HG03039 (cell line): ENCODE data around the gene NCOA3.
A peak's percentile ranks its signal among the peaks of the same experiment; 100 is the strongest.
"Not testable (repeated sequence)": the region's sequence is repeated elsewhere in the genome, so short reads cannot be mapped to it uniquely, and the experiment has no call there.

Experiments used
- ATAC-seq: cut with Tn5 transposase; IDR thresholded peaks from one replicate; pipeline ENCODE4 v1.9.1; 2021; ENCODE audit warnings: mild to moderate bottlenecking, moderate library complexity; ENCODE audit not compliant: unreplicated experiment

Gene NCOA3

DNA sequence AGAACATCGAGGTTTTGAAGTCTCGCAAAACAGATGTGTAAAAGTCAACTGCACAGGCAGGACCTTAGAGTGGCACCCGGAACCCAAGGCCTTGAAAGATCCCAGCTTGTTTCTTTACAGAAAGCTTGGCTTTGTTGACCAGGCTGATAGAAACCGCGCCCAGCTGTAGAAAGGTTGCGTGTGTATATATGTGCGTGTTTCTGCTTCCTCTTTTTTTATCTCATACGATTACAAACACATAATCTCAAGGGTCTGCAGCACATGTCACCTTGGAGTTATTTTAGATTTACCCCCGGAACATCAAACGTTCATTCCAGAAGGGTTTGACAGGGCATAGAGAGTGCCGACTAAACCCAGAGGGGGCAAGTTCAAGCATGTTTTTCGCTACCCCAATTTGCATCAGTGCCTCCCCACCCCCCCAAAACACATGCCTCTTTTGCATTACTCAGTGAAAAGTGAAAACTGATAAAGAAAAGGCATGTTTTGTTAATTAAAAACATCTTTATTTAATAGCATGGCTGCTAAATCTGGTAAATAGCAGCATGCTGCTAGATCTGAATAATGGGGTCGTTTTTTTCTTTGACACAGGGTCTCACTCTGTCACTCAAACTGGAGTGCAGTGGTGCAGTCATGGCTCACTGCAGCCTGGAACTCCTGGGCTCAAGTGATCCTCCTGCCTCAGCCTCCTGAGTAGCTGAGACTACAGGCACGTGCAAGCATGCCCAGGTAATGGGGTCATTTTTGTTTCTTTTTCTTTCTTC is 33.2 kb upstream of the NCOA3 start:
- peak; percentile 59 for ATAC-seq

GRCh38 chr20:47475419-47476044 is 26.2 kb upstream of the NCOA3 start:
- no peak for ATAC-seq

DNA sequence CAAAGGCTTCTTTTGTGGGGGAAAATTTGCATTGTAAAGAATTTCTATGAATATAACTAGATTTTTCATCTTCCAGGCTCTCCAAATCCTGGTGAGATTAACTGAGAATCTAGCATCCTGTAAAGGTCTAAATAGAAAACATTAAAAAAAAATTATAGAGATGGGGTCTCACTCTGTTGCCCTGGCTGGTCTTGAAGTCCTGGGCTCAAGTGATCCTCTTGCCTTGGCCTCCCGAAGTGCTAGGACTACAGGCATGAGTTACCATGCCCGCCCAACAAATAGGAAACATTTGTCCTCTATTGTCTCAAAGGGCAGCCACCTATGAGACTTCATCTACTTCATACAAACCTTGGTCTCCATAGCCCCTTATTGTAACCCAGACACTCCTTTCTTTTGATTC is 25.2 kb upstream of the NCOA3 start:
- ATAC-seq = no peak

DNA sequence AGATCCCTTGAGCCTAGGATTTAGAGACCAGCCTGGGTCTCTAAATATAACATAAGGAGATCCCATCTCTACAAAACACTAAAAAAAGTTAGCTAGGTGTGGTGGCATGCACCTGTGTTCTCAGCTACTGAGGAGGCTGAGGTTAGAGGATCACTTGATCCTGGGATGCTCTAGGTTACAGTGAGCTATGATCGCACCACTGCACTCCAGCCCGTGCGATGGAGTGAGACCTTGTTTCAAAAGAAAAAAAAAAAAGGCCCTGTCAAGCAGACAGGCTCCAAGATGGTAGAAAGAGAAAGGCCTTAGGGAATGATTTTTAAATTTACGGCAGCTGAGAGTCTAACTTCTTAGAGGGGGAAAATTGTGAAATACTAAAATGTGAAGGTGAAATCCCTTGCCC is 22.6 kb upstream of the NCOA3 start:
- ATAC-seq = no peak

- no peak for ATAC-seq
These were observed 22.2 kb upstream of the NCOA3 start for GRCh38 chr20:47479506-47479905.

DNA sequence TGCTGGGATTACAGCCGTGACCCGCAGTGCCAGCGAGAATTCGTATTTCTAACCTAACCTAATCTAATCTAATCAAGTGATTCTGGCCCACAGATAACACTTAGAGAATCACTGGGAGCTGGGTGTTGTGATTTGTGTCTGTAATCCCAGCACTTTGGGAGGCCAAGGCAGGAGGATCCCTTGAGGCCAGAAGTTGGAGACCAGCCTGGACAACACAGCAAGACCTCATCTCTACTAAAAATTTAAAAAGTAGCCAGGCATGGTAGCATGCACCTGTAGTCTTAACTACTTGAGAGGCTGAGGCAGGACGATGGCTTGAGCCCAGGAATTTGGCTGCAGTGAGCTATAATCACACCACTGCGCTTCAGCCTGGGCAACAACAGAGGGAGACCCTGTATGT is 21.4 kb upstream of the NCOA3 start:
- no peak for ATAC-seq

GRCh38 chr20:47480705-47481104 is 21.0 kb upstream of the NCOA3 start:
- no peak for ATAC-seq

- no peak for ATAC-seq
These were observed 20.1 kb upstream of the NCOA3 start for GRCh38 chr20:47481330-47482216.

- ATAC-seq = no peak
These were observed 19.0 kb upstream of the NCOA3 start for GRCh38 chr20:47482705-47483104.

GRCh38 chr20:47484303-47484702 is 17.4 kb upstream of the NCOA3 start:
- no peak for ATAC-seq

DNA sequence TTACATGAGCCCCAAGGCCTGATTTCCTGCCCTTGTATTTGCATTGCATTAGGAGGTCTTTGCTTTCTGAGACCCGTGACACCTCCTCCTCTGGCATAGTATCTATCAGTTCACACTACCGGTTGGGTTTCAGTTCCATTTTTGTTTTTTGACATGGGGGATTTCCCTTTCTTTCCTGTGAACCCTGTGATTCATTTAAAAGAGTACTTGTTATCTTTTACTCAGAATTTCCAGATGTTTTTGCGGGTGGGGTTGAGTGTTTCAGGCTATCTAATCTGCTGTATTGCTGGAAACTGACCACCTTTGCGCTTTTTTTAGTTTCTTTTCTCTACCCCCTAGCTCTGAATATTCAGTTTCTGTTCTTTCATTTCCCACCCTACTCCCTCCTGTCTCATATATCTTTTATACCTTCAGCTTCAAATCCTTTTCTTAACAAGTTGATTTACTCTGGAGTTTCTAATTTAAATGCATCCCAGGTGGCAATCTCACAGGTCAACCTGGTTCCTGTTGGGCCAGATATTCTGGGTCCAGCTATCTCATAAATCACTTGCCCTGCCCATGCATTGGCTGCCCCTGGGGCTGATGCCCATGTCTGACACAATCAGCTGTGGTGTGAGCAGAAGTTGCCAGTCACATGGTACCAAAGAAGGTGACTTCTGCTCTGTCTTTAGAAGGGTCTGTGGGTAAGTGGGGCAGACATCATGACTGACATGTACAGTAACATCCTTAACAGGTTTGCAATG is 14.3 kb upstream of the NCOA3 start:
- ATAC-seq = peak; percentile 56

GRCh38 chr20:47489448-47489872 is 12.2 kb upstream of the NCOA3 start:
- ATAC-seq = no peak

GRCh38 chr20:47490795-47491194 is 10.9 kb upstream of the NCOA3 start:
- no peak for ATAC-seq

DNA sequence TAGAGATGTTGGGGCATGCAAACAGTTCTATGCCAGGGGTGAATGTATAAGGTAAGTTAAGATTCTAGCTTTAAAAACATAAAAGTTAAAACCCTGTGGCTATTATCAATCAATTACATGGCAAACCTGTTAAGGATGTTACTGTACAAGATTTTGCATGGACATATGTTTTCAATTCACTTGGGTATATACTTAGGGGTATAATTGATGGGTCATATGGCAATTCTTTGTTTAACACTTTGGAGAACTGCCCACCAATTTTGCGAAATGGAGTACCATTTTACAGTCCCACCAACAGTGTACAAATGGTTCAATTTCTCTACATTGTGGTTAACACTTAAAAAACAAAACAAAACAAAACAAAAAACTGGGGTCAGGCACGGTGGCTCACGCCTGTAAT is 9.4 kb upstream of the NCOA3 start:
- no peak for ATAC-seq

DNA sequence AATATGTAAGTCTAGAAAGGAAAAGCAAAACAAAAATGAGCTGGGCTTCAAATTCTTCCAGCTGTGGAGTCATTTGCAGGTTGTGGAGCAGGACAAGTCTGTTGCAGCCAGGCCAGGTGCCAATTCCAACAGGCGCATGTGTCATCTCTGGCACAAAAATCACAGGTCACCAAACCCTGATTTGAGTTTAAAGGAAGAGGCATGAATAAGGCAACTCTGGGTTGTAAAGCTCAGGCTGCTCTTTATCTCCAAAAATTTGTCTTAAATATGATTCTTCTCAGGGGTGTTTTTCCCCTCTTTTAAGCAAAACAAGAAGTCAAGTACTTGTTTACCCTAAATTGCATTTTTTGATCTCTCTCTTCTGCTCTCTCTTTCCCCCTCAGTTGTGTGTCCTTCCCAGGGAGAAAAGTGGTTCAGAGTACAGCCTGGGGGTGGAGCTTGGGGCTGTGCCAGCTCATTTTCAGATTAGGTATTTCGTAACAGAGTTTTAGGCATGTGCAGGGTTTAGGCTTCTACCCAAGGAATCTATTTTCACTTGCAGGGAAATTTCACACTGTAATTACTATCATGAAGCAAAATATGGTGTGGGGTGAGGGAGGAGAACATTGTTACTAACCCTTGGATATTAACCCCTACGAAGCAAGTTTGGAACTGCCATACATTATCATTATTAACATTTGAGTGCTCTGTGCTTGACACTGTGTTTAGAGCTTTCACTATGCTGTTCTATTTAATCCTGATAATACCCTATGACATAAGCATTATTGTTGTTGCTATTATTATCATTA is 8.3 kb upstream of the NCOA3 start:
- no peak for ATAC-seq

GRCh38 chr20:47493963-47494293 is 7.8 kb upstream of the NCOA3 start:
- no peak for ATAC-seq

DNA sequence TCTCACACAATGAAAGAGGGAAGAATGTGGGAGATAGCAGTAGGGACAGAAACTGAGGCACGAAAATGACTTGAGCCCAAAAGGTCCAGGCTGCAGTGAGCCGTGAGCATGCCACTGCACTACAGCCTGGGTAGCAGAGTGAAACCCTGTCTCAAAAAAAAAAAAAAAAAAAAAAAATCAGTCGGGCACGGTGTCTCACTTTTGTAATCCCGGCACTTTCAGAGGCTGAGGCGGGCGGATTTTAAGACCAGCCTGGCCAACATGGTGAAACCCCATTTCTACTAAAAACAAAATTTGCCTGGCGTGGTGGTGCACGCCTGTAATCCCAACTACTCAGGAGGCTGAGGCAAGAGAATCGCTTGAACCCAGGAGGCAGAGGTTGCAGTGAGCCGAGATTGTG is 7.1 kb upstream of the NCOA3 start:
- ATAC-seq = not testable (repeated sequence)

DNA sequence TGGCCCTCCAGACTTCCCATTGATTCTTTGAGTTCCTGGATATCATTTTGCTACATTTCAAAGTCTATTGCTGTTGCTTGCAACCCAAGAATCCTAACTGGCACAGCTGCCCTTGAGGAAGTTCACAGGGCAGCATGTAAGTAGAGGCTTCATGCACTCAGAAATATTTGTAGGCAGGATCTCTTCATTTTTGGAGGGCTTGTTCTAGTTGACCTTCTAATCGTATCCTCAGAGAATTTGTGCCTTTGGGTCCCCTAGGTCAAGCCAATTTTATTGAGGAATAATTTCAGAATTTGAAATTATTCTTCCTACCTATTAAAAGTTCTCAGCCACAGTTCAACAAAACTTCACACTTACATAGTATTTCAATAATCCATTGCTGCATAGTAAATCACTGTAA is 5.6 kb upstream of the NCOA3 start:
- no peak for ATAC-seq

GRCh38 chr20:47498606-47499005 is 3.1 kb upstream of the NCOA3 start:
- no peak for ATAC-seq

DNA sequence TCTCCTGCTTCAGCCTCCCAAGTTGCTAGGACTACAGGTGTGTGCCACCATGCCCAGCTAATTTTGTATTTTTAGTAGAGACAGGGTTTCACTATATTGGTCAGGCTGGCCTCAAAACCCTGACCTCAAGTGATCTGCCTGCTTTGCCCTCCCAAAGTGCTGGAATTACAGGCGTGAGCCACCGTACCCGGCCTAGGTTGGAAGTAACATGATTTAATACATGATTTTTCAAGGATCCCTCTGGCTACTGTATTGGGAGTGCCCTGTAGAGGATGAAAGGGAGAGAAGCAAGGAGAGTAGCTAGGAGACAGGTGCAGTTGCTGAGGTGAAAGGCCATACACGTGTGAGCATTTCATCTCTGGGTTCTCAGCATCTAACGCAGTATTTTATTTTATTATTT is 2.6 kb upstream of the NCOA3 start:
- ATAC-seq = no peak
